GM12873 (cell line): ENCODE measurements around the gene ABCG4.

Experiments
- CTCF ChIP-seq: IDR thresholded peaks from 2 replicates; pipeline ENCODE4 v1.5.1; 2012; ENCODE audit warnings: low read depth, mild to moderate bottlenecking, moderate library complexity, low read length, control low read depth; ENCODE audit not compliant: insufficient read depth; ENCODE audit errors: missing control alignments

ABCG4 gene

DNA sequence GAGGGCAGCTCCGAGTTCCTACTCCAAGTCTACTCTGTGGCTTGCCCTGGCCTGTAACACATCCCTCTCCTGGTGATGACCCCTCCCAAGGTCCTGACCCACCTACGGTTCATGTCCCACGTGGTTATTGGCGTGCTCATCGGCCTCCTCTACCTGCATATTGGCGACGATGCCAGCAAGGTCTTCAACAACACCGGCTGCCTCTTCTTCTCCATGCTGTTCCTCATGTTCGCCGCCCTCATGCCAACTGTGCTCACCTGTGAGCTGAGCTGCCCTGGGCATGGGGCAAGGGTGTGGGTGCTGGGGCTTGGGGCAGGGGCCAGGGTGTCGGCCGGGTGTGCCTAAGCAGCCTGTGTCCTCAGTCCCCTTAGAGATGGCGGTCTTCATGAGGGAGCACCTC, 9.6 kb downstream of the ABCG4 start:
- TF ChIP-seq CTCF: no peak

DNA sequence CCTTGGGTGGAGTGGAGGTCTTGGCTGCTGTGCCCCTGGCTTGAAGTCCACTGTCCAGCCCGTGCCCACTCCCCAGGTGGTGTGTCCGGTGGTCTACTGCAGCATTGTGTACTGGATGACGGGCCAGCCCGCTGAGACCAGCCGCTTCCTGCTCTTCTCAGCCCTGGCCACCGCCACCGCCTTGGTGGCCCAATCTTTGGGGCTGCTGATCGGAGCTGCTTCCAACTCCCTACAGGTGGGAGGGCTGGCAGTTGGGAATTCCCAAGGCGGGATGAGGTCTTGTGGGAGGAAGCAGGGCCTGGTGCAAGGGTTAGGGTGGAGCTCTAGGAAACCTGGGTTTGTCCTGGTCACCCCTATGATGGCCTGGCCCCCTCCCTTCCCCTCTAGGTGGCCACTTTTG, 11.3 kb downstream of the ABCG4 start:
- TF ChIP-seq CTCF: no peak

DNA sequence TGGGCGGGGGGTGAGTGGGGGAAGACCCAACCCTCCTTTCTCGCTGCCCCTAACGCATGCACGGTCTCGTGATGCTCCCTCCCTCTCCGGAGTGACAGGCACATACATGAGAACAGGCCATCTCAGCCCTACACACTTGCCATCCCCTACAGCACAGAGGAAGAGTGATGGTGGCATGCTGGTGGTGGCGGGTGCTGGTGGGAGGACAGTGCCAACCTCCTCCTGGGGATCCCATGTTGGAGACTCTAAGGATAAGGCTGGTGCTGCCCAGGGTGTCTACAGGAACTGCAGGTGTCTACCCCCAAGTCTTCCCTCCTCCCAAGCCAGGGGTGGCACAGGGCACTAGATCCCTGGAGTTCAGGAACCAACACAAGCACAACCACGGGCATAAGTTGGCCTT, 13.0 kb downstream of the ABCG4 start:
- no peak for TF ChIP-seq CTCF

DNA sequence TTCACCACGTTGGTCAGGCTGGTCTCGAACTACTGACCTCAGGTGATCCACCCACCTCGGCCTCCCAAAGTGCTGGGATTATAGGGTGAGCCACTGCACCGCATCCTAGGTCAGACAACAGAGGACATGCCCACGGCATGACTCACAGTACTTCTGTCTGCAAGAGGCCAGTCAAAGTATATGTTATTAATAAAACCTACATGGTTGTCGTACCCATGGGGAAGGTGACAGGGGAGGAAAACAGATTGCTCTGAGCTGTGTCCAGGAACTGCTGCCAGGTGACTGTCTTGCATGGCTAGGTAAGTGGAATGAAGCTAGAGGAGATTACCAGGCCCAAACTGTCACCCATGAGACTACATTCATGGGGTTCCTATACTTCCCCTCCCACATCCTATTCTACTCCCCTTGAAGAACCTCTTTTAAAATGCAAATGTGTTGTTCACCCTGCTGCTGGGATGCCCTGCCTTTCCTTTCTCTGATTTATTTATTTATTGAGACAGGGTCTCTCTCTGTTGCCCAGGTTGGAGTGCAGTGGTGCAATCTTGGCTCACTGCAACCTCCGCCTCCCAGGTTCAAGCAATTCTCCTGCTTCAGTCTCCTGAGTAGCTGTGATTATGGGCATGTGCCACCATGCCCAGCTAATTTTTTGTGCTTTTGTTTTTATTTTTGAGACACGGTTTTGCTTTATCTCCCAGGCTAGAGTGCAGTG, 17.7 kb downstream of the ABCG4 start:
- no peak for TF ChIP-seq CTCF

GRCh38 chr11:119167933-119168332, 19.1 kb downstream of the ABCG4 start:
- TF ChIP-seq CTCF: no peak

DNA sequence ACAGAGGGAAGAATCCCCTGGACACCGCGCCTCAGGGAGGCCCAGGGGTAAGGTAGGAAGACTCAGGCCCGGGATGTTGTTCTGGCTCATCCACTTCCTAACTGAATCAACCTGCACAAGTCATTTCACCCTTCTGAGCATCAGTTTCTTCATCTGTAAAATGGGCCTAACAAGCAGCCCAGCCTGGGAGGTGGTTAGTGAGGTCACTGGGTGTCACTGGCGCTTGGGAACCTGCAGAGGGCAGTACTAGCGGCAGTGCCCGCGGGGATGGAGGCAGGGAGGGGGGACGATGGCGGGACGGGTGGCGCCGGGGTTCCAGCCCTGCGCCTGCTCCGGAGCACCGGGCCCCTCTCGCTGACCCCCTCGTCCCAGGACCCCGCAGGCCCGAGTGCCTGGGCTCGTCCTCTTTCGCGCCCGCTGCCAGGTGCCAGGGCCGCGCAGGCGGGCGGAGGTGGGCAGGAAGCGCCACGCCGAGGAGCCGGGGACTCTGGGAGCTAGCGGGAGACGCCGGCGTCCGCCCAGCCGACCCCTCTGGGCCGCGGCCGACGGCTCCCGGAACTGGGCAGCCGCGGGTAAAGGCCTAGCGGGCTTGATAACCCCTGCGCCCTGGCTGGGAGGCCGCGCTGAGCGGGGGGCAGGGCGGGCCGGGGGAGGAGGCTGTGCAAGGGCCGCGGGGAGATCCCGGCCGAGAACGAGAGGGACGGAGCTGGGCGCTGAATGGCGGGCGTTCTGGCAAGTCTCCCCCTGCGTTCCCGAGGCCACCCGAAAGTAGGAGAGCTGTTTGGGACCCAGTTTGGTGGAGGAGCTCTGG, 19.8 kb downstream of the ABCG4 start, which contains the start of gene NLRX1:
Gene NLRX1 (plus strand): TSS at position 255 of the 811 bp plus-strand sequence. CDS start 2,679 bp downstream, outside the sequence.
- peak; percentile 94 for TF ChIP-seq CTCF

- TF ChIP-seq CTCF: no peak
Measured at GRCh38 chr11:119169282-119169719, 20.4 kb downstream of the ABCG4 start.
